GM19238 (cell line): Measurements from ENCODE around the gene POU3F2.

ENCODE experiments used
- DNase-seq: peaks from one replicate; pipeline ENCODE4 v3.0.0; 2011; ENCODE audit warnings: low spot score; ENCODE audit not compliant: insufficient read length

Gene POU3F2

GRCh38 chr6:98830146-98830545 is 4.2 kb upstream of the POU3F2 start:
- DNase-seq, result no peak

- no peak for DNase-seq
Measured at GRCh38 chr6:98831057-98831958, 3.1 kb upstream of the POU3F2 start.

- DNase-seq, result no peak
Measured at GRCh38 chr6:98831959-98832283, 2.5 kb upstream of the POU3F2 start.

DNA sequence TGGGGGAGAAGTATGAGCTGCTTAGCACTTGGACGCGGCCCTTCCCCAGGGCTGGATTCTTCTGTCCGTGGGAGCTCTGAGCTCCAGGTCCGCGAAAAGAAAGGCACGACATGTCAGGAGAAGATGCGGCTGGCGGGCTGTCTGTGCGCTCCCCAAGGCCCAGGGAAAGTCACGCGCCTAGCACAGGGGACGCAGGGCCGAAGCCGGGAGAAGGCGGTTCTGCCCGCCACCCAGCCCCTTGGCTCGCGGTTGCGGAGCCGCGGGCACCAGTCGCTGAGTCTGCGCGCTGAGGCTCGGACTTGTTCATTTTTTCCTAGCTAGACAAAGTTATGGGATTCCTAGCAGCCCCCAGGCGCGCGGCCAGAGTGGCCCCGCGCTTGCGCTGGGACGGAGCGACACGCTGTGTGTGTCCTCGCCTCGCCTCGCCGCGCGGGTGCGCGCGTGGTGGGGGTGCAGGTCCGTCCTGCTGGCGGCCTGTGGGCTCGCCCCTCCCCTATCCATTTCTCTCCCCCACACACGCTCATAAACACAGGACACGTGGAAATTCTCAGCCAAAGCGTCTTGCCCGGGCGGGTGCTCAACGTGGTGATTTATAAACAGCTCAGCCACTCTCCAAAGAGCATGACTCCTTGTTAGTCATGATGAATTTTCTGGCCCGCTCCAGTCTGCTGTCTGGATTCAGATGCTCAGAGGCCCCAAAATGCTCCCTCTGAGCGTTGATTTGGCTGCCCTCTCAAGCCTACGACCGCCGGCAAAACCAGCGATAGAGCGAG is 1.9 kb upstream of the POU3F2 start:
- no peak for DNase-seq

- no peak for DNase-seq
Measured at GRCh38 chr6:98833057-98833306, 1.4 kb upstream of the POU3F2 start.

- DNase-seq, result no peak
Measured at GRCh38 chr6:98833307-98834059, 891 bp upstream of the POU3F2 start.

DNA sequence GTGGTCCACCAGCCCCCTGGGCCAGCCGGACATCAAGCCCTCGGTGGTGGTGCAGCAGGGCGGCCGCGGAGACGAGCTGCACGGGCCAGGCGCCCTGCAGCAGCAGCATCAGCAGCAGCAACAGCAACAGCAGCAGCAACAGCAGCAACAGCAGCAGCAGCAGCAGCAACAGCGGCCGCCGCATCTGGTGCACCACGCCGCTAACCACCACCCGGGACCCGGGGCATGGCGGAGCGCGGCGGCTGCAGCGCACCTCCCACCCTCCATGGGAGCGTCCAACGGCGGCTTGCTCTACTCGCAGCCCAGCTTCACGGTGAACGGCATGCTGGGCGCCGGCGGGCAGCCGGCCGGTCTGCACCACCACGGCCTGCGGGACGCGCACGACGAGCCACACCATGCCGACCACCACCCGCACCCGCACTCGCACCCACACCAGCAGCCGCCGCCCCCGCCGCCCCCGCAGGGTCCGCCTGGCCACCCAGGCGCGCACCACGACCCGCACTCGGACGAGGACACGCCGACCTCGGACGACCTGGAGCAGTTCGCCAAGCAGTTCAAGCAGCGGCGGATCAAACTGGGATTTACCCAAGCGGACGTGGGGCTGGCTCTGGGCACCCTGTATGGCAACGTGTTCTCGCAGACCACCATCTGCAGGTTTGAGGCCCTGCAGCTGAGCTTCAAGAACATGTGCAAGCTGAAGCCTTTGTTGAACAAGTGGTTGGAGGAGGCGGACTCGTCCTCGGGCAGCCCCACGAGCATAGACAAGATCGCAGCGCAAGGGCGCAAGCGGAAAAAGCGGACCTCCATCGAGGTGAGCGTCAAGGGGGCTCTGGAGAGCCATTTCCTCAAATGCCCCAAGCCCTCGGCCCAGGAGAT is 1.0 kb downstream of the POU3F2 start:
- DNase-seq, result no peak

DNA sequence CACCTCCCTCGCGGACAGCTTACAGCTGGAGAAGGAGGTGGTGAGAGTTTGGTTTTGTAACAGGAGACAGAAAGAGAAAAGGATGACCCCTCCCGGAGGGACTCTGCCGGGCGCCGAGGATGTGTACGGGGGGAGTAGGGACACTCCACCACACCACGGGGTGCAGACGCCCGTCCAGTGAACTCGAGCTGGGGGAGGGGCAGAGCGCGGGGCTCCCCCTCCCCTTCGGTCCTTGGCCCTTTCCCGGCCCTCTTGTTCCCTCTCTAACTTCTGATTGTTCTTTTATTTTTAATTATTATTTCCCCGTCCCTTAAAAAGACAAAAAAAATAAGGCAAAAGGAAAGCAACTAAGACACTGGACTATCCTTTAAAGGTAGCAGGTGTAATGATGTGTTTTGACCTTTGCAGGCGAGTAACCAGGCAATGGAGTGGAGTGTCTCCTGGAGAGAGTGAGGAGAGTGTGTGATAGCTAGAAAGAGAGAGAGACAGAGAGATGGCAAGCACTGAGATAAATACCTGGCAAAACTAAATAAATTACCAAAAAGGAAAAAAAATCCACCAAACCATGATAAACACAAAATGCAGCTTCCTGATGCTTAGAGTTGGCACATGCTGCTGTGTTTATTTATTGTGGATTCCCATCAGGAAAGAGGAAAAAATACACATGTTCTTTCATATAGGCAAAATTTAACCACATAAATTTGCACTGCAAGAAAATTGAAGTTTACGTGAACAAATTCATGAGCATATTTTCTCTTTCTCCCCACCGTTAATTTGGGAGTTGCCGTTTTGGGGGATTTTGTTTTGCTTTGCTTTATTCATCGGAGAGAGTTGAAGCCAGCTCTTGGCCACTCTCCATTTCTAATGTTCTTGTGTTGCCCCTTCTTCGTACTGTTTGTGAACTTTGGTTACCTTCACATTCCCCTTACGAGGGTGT is 1.9 kb downstream of the POU3F2 start:
- DNase-seq, result no peak

DNA sequence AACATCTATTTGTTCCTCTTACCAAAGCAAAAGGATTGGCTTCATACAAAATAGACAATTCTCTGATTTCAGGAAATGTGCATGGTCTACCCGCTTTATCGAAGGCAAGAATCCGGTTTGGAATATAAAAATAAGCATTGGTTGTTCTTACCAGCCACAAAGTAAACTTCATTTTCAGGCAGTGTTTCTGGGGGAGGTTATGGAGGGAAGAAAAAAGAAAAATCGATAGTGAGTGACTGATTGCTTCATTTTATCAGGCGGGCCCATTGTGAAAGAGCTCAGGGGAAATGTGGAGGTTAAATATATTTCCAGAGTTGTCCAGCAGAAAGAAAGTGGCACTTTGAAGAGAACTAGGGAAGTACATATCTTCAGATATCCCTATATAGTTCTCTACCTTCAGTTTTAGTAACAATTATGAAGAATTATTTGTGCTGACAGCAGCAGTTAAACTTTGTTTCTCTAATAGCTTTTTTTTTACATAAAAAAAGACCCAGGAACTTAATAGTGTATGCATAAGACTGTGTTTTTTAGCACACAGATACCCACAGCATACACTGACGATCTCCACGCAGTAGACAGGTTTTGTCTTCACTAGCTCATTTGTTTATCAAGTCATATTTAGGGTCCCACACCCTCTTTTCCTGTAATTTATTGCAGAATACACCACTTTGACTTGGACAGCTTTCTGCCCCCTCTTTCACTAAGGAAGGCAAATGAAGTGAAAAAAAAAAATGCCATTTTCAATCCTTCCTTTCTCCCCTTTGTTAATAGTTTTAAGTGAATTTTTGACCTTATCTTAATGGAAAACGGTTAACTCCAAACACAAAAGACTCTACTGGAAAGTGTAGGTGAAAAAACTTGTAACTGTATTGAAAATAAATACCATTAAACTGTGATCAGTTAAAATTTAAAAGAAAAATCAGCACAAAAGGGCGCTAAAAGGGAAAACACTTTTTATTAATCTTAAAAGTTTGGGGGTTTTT is 2.9 kb downstream of the POU3F2 start:
- no peak for DNase-seq

GRCh38 chr6:98838032-98838431 is 3.7 kb downstream of the POU3F2 start:
- DNase-seq, result no peak

- no peak for DNase-seq
Measured at GRCh38 chr6:98838975-98839374, 4.6 kb downstream of the POU3F2 start.

GRCh38 chr6:98839781-98840361 is 5.5 kb downstream of the POU3F2 start:
- DNase-seq, result no peak

GRCh38 chr6:98840385-98840784 is 6.0 kb downstream of the POU3F2 start:
- DNase-seq, result no peak

DNA sequence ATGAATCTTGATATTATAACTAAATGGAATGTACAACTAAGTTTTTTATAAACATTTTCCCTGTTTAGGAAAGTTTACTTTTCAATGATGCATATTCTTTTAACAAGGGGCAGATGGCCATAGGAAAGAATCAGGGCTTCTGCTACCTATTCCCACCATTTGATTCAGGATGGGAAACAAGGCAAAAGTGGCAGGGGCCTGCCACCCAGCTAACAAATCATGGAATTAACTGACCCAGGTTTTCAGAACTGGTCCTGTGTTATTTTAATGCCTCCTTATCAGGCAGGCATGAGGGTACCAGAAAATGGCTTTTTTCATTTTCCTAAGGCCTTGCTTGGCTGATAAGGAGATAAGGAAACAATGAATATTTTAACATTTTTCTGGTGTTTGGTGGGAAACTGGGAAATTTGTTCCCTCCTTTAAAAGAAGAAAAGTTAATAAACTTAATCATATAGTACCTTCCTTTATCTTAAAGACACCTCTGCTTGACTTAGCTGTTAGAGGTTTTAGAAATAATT is 6.7 kb downstream of the POU3F2 start:
- DNase-seq, result no peak

GRCh38 chr6:98841621-98842341 is 7.4 kb downstream of the POU3F2 start:
- no peak for DNase-seq

- DNase-seq, result no peak
Measured at GRCh38 chr6:98842342-98843180, 8.2 kb downstream of the POU3F2 start.
